ENCODE data around the gene P2RY11. TPM values are rescaled to one million over a fixed set of nuclear protein-coding genes. Genes with fewer than 3 reads are reported as not detected.
A peak's percentile ranks its signal among the peaks of the same experiment; 100 is the strongest.

The P2RY11 gene
- total RNA-seq, 1 experiment from 2014 or later, result 60.6 TPM

DNA sequence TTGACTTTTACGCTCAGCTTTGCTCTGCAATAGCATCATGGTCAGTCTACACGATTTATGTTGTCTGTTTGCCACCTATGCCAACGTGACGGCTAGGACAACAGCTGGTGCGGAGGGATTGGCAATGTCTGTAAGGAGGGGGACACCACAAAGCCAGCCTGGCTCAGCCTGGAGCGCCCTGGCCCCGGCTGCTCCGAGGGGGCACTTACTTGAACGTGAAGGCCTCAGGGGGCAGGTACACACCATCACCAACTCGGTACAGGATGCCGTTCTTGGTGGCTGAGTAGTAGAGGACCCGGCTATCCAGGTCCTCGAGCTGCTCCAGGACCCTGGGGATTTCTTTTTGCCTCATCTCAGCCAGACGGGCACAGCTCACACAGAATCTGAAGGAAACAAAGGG is 34.6 kb downstream of the P2RY11 start:
- no peak overlapping the region for H3K4me3 Mint-ChIP-seq

More for the DNA sequence above, 34.6 kb downstream of the P2RY11 start:
- no peak overlapping the region for H3K56ac ChIP-seq (ENCODE audit: insufficient read length, low read depth, low read length)
- H3K4me1 ChIP-seq (ENCODE audit: insufficient read depth, low read length), result no peaks in the 10 kb centered on the region
- no peak overlapping the region for H2BK15ac ChIP-seq (ENCODE audit: low read depth, low read length)
- no peak overlapping the region for H2AK5ac ChIP-seq (ENCODE audit: insufficient read length, low read length)
- H3K27me3 ChIP-seq (ENCODE audit: insufficient read depth, low read length), result no peaks in the 10 kb centered on the region
- H3K4me1 Mint-ChIP-seq, result no peaks in the 10 kb centered on the region
- no peaks in the 10 kb centered on the region for H4K20me1 ChIP-seq (ENCODE audit: control insufficient read depth, insufficient read depth, insufficient read length)
- H3K23me2 ChIP-seq (ENCODE audit: insufficient read length, low read depth, low read length, poor library complexity, severe bottlenecking), result no peaks in the 10 kb centered on the region
- H3K27ac Mint-ChIP-seq, result peak overlapping the region in 1 of 3 experiments; percentile 39; a peak in 1 of 7 replicates
- no peak overlapping the region for H3K4ac ChIP-seq (ENCODE audit: low read depth, low read length)
- no peak overlapping the region for H3K18ac ChIP-seq (ENCODE audit: insufficient read length, low read depth, low read length)
- no peak overlapping the region for H3K27ac ChIP-seq (ENCODE audit: insufficient read length, low read depth, low read length)
- H2BK120ac ChIP-seq (ENCODE audit: low read depth, low read length, poor library complexity, severe bottlenecking), result no peak overlapping the region
- DNase-seq, result no peak
- H4K91ac ChIP-seq (ENCODE audit: insufficient read length, low read depth, low read length), result no peak overlapping the region
- no peak overlapping the region for H2BK5ac ChIP-seq (ENCODE audit: insufficient read length, low read length)
- no peaks in the 10 kb centered on the region for H3K9me3 ChIP-seq (ENCODE audit: control insufficient read depth, low read depth, low read length)
- WGBS (ENCODE audit: extremely low coverage, insufficient read length, low lambda C conversion rate), result no CpG with 5 or more reads among the region's 14 CpGs
- no peak overlapping the region for H2BK12ac ChIP-seq (ENCODE audit: insufficient read length, low read depth, low read length)
- no peaks in the 10 kb centered on the region for H3K9me3 Mint-ChIP-seq
- TF ChIP-seq, protein P1, sequence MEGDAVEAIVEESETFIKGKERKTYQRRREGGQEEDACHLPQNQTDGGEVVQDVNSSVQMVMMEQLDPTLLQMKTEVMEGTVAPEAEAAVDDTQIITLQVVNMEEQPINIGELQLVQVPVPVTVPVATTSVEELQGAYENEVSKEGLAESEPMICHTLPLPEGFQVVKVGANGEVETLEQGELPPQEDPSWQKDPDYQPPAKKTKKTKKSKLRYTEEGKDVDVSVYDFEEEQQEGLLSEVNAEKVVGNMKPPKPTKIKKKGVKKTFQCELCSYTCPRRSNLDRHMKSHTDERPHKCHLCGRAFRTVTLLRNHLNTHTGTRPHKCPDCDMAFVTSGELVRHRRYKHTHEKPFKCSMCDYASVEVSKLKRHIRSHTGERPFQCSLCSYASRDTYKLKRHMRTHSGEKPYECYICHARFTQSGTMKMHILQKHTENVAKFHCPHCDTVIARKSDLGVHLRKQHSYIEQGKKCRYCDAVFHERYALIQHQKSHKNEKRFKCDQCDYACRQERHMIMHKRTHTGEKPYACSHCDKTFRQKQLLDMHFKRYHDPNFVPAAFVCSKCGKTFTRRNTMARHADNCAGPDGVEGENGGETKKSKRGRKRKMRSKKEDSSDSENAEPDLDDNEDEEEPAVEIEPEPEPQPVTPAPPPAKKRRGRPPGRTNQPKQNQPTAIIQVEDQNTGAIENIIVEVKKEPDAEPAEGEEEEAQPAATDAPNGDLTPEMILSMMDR (conservative IDR thresholded peaks at IDR 0.05), result no peak
- H4K5ac ChIP-seq (ENCODE audit: insufficient read length, low read depth, low read length), result no peak overlapping the region
- no peak overlapping the region for H3K9ac ChIP-seq (ENCODE audit: extremely low read depth, insufficient read length, low read length)
- H3K23ac ChIP-seq (ENCODE audit: insufficient read length, low read depth, low read length), result no peak overlapping the region
- no peaks in the 10 kb centered on the region for H3K79me1 ChIP-seq (ENCODE audit: insufficient read depth, low read depth, low read length, poor library complexity, severe bottlenecking)
- 0 out of 2 replicates have a peak, but pooled peaks cover 2% of the 10 kb centered on the region for H3K79me2 ChIP-seq (ENCODE audit: insufficient read depth, low read length)
- no peak overlapping the region for H2BK20ac ChIP-seq (ENCODE audit: low read depth, low read length, poor library complexity, severe bottlenecking)
- no peak overlapping the region for H4K8ac ChIP-seq (replicated peaks; ENCODE audit: insufficient read length, low read depth, low read length)
- H3K4me2 ChIP-seq (ENCODE audit: insufficient read depth, insufficient read length, low read length), result no peak overlapping the region
- no peaks in the 10 kb centered on the region for H3K27me3 Mint-ChIP-seq (ENCODE audit: low read depth)
- H3T11ph ChIP-seq (ENCODE audit: low read length), result no peak overlapping the region
- H3K36me3 Mint-ChIP-seq (ENCODE audit: insufficient read depth in 1 of 3, low read depth in 3 of 3), result peaks cover 57 to 95% (median 83%) of the 10 kb centered on the region in 3 experiments; a peak in 6 of 7 replicates
- no peak overlapping the region for H3K14ac ChIP-seq (ENCODE audit: insufficient read depth, low read length)
- no peak overlapping the region for H2AFZ ChIP-seq (ENCODE audit: low read length)
